ENCODE results near the gene PKD2. TPM values are rescaled to one million over a fixed set of nuclear protein-coding genes. Genes with fewer than 3 reads are reported as not detected.

PKD2 gene
- total RNA-seq, 6 experiments from 2014 or later, result 67.8 to 103 (median 70.4) TPM

DNA sequence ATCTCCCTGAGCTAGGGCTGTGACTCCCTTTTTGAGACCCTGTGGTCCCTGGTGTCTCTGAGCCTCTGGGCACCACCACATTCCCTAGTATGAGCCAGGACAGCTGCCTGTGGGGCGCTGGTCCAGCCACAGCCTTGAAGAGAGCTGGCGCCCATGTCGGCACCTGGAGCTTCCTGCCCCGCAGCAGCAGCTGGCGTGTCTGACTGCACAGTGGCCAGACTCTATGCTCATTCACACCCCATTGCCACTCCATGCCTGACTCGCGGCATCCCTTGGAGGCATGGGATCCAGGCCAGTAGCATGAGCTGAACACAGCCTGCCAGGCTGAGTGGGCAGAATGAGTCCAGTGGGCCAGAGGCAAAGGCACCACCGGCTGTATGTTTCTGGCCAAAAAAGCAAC, 40.2 kb upstream of the PKD2 start:
- H3K4me1 Mint-ChIP-seq (ENCODE audit: low read depth), result peaks cover 14% of the 10 kb centered on the region
- no peak for DNase-seq
- TF ChIP-seq, protein P1, sequence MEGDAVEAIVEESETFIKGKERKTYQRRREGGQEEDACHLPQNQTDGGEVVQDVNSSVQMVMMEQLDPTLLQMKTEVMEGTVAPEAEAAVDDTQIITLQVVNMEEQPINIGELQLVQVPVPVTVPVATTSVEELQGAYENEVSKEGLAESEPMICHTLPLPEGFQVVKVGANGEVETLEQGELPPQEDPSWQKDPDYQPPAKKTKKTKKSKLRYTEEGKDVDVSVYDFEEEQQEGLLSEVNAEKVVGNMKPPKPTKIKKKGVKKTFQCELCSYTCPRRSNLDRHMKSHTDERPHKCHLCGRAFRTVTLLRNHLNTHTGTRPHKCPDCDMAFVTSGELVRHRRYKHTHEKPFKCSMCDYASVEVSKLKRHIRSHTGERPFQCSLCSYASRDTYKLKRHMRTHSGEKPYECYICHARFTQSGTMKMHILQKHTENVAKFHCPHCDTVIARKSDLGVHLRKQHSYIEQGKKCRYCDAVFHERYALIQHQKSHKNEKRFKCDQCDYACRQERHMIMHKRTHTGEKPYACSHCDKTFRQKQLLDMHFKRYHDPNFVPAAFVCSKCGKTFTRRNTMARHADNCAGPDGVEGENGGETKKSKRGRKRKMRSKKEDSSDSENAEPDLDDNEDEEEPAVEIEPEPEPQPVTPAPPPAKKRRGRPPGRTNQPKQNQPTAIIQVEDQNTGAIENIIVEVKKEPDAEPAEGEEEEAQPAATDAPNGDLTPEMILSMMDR (IDR thresholded peaks at IDR 0.05), result no peak
- H3K4me3 Mint-ChIP-seq, result no peak overlapping the region
- no peaks in the 10 kb centered on the region for H3K9me3 Mint-ChIP-seq
- H3K27me3 Mint-ChIP-seq (ENCODE audit: insufficient read depth), result peaks cover 7% of the 10 kb centered on the region
- H3K36me3 Mint-ChIP-seq (ENCODE audit: low read depth), result no peaks in the 10 kb centered on the region
- H3K27ac Mint-ChIP-seq, result no peak overlapping the region

- no peak overlapping the region for H3K27ac Mint-ChIP-seq
- peaks cover 31% of the 10 kb centered on the region for H3K4me1 Mint-ChIP-seq (ENCODE audit: low read depth)
- DNase-seq, result no peak
- H3K9me3 Mint-ChIP-seq, result no peaks in the 10 kb centered on the region
- H3K36me3 Mint-ChIP-seq (ENCODE audit: low read depth), result no peaks in the 10 kb centered on the region
- peaks cover 7% of the 10 kb centered on the region for H3K27me3 Mint-ChIP-seq (ENCODE audit: insufficient read depth)
- H3K4me3 Mint-ChIP-seq, result no peak overlapping the region
- TF ChIP-seq, protein P1 (IDR thresholded peaks at IDR 0.05), result no peak
These were observed 37.3 kb upstream of the PKD2 start for GRCh38 chr4:87970121-87970520.

DNA sequence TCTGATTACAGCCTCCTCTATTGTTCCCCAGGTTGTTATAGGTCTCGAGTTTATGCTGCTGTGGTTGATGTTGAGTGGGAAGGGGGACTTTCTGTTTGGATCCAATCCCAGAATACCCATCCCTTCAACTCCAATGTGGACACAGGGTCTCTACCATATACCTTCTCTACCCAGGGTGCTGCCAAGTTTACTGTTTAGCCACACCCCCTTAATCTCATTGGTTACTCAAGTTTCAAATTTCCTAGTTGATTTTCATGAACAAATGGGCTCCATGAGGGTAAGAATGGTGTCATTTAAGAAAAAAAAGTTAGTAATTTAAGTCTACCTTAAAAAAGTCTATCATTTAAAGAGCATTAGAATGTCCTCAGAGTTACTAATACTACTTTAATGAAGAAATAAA, 35.6 kb upstream of the PKD2 start:
- TF ChIP-seq, protein P1 (IDR thresholded peaks at IDR 0.05), result no peak
- Mint-ChIP-seq H3K4me3 (no peak overlapping the region), H3K36me3 (ENCODE audit: low read depth) (no peaks in the 10 kb centered on the region), H3K4me1 (ENCODE audit: low read depth) (peaks cover 39% of the 10 kb centered on the region), H3K27me3 (ENCODE audit: insufficient read depth) (peaks cover 10% of the 10 kb centered on the region), H3K27ac (no peak overlapping the region), H3K9me3 (no peaks in the 10 kb centered on the region)
- DNase-seq, result no peak

- peak overlapping the region; percentile 88 for H3K27ac Mint-ChIP-seq
- peaks cover 41% of the 10 kb centered on the region for H3K4me1 Mint-ChIP-seq (ENCODE audit: low read depth)
- DNase-seq, result peak; percentile 94
- H3K4me3 Mint-ChIP-seq, result peak overlapping the region; percentile 72
- H3K9me3 Mint-ChIP-seq, result no peaks in the 10 kb centered on the region
- TF ChIP-seq, protein P1 (IDR thresholded peaks at IDR 0.05), result peak; percentile 91
- H3K36me3 Mint-ChIP-seq (ENCODE audit: low read depth), result no peaks in the 10 kb centered on the region
- peaks cover 5% of the 10 kb centered on the region for H3K27me3 Mint-ChIP-seq (ENCODE audit: insufficient read depth)
These were observed 33.9 kb upstream of the PKD2 start for GRCh38 chr4:87973283-87974169.

- TF ChIP-seq, protein P1 (IDR thresholded peaks at IDR 0.05), result no peak
- Mint-ChIP-seq H3K36me3 (ENCODE audit: low read depth) (no peaks in the 10 kb centered on the region), H3K4me1 (ENCODE audit: low read depth) (peaks cover 45% of the 10 kb centered on the region), H3K27ac (peak overlapping the region; percentile 40; the same call in 1 of the 2 replicates), H3K9me3 (no peaks in the 10 kb centered on the region), H3K27me3 (ENCODE audit: insufficient read depth) (peaks cover 7% of the 10 kb centered on the region), H3K4me3 (peak overlapping the region; percentile 69)
- no peak for DNase-seq
These were observed 32.5 kb upstream of the PKD2 start for GRCh38 chr4:87974856-87975462.

Measured in HFFc6 (cell line).